NT2/D1 (cell line): ENCODE data around the gene PPP1R12B.
"Not testable (repeated sequence)": the region's sequence is repeated elsewhere in the genome, so short reads cannot be mapped to it uniquely, and the experiment has no call there.

Experiments
- SUZ12 ChIP-seq: IDR thresholded peaks from 2 replicates; pipeline ENCODE4 v1.6.1; 2011; ENCODE audit not compliant: insufficient read length, insufficient read depth; ENCODE audit errors: extremely low read depth
- YY1 ChIP-seq: IDR thresholded peaks from 2 replicates; pipeline ENCODE4 v1.6.1; 2011; ENCODE audit not compliant: insufficient read length, insufficient read depth
- ZNF274 ChIP-seq: IDR thresholded peaks from 2 replicates; pipeline ENCODE4 v1.6.1; 2011; ENCODE audit warnings: mild to moderate bottlenecking, low read depth, low read length

GRCh38 chr1:202619012-202619411 lies 270.5 kb downstream of the PPP1R12B start:
- TF ChIP-seq ZNF274, YY1, SUZ12: not testable (repeated sequence)
